T1000 (cell line): Measurements from ENCODE around the gene TTC21A.
"Not testable (repeated sequence)": the region's sequence is repeated elsewhere in the genome, so short reads cannot be mapped to it uniquely, and the experiment has no call there.

Experiments
- DNase-seq: peaks from one replicate; lab custom pipeline; 2025; ENCODE audit warnings: mixed read lengths; lab: John Stamatoyannopoulos, UW

The TTC21A gene

GRCh38 chr3:39107388-39108199, at the start of gene TTC21A, which contains the start of gene GORASP1:
TSS of gene TTC21A (plus strand) at chr3:39107680. CDS start at chr3:39107838, 158 bp downstream.
TSS of gene GORASP1 (minus strand) at chr3:39107627. CDS start at chr3:39107541, 86 bp downstream.
- DNase-seq = peak; percentile 79

GRCh38 chr3:39061228-39061627, 46.3 kb upstream of the TTC21A start:
- DNase-seq = not testable (repeated sequence)

GRCh38 chr3:39062180-39062579, 45.3 kb upstream of the TTC21A start:
- no peak for DNase-seq

GRCh38 chr3:39063143-39063542, 44.3 kb upstream of the TTC21A start:
- no peak for DNase-seq

- no peak for DNase-seq
Observed at GRCh38 chr3:39064646-39065045, 42.8 kb upstream of the TTC21A start.

GRCh38 chr3:39065197-39065596, 42.3 kb upstream of the TTC21A start:
- no peak for DNase-seq

- no peak for DNase-seq
Observed at GRCh38 chr3:39067286-39067685, 40.2 kb upstream of the TTC21A start.

GRCh38 chr3:39068556-39068955, 38.9 kb upstream of the TTC21A start:
- no peak for DNase-seq

GRCh38 chr3:39075910-39076309, 31.6 kb upstream of the TTC21A start:
- DNase-seq = no peak

- DNase-seq = no peak
Observed at GRCh38 chr3:39079530-39079929, 27.9 kb upstream of the TTC21A start.

GRCh38 chr3:39080026-39080425, 27.5 kb upstream of the TTC21A start:
- DNase-seq = no peak

- no peak for DNase-seq
Observed at GRCh38 chr3:39082666-39083313, 24.7 kb upstream of the TTC21A start.

GRCh38 chr3:39086144-39086543, 21.3 kb upstream of the TTC21A start:
- no peak for DNase-seq

GRCh38 chr3:39088456-39088855, 19.0 kb upstream of the TTC21A start:
- DNase-seq = no peak

- no peak for DNase-seq
Observed at GRCh38 chr3:39088889-39089288, 18.6 kb upstream of the TTC21A start.

- DNase-seq = no peak
Observed at GRCh38 chr3:39090922-39091321, 16.6 kb upstream of the TTC21A start.

- DNase-seq = no peak
Observed at GRCh38 chr3:39094851-39095677, 12.4 kb upstream of the TTC21A start.

GRCh38 chr3:39095778-39096177, 11.7 kb upstream of the TTC21A start:
- DNase-seq = no peak

GRCh38 chr3:39096775-39097174, 10.7 kb upstream of the TTC21A start:
- no peak for DNase-seq

- no peak for DNase-seq
Observed at GRCh38 chr3:39097716-39098472, 9.6 kb upstream of the TTC21A start.

GRCh38 chr3:39098473-39099000, 8.9 kb upstream of the TTC21A start:
- no peak for DNase-seq
